NOMO-1 treated with dmso at 0.1 percent for 144 hours (cell line): Measurements from ENCODE around the gene KCNC3.
"Not testable (repeated sequence)": the region's sequence is repeated elsewhere in the genome, so short reads cannot be mapped to it uniquely, and the experiment has no call there.

Experiments used
- DNase-seq: peaks from one replicate; lab custom pipeline; 2025; ENCODE audit not compliant: unreplicated experiment; lab: John Stamatoyannopoulos, UW

The KCNC3 gene

GRCh38 chr19:50356691-50357177 is 27.6 kb upstream of the KCNC3 start:
- no peak for DNase-seq

GRCh38 chr19:50353487-50353880 is 24.3 kb upstream of the KCNC3 start:
- DNase-seq = not testable (repeated sequence)

GRCh38 chr19:50352242-50352641 is 23.1 kb upstream of the KCNC3 start:
- no peak for DNase-seq

GRCh38 chr19:50349277-50350057 is 20.3 kb upstream of the KCNC3 start:
- no peak for DNase-seq

GRCh38 chr19:50347089-50347581 is 18.0 kb upstream of the KCNC3 start:
- DNase-seq = peak; percentile 40

DNA sequence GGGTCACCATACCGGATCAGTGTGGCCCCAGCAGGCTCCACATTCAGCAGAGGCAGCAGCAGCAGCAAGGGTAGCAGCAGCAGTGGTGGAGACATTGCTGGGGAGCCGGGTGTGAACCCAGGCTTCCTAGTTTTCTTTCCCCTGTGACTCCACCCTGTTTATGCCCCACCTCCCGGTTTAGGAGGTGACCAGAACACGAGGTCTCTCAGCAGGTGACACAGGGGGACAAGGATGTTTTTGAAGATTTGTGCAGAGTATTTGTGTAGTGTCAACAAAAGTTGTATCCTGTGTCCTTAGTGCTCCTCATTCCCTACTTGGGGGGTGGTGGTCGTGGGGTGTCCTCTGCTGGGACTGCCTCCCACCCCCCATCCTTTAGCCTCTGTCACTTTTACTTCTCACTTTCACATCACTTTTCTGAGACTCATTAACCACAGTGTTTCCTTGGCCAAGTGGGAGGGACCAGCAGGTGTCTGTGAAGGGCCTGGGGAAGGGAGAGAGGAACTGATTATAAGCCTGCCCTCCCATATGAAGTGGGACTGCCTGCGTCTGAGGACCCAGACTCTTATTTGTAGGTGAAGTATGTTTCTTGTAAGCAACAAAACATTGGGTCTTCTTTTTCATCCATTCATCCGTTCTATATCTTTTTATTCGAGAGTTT is 15.6 kb upstream of the KCNC3 start:
- peak; percentile 86 for DNase-seq

- DNase-seq = peak; percentile 85
Observed at GRCh38 chr19:50341091-50341564, 12.0 kb upstream of the KCNC3 start.

DNA sequence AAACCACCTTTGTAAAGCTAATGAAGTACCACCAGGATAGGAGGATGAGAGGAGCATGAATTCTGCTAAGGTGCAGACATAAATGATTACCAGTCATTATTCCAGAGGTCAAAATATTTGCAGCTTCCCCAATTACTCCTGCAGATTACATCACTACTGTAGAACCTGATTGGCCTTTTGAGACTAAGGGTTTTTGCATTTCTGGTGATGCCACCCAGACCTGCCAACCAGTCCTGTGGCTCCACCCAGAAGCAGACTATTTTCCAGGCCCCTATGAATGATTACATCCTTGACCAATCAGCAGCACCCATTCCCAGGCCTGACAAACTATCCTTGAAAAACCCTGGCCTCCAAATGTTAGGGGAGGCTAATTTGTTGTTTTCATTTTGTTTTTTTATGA is 11.2 kb upstream of the KCNC3 start:
- DNase-seq = no peak

- DNase-seq = not testable (repeated sequence)
Observed at GRCh38 chr19:50337031-50337430, 7.9 kb upstream of the KCNC3 start.

- DNase-seq = no peak
Observed at GRCh38 chr19:50334741-50335421, 5.7 kb upstream of the KCNC3 start.

DNA sequence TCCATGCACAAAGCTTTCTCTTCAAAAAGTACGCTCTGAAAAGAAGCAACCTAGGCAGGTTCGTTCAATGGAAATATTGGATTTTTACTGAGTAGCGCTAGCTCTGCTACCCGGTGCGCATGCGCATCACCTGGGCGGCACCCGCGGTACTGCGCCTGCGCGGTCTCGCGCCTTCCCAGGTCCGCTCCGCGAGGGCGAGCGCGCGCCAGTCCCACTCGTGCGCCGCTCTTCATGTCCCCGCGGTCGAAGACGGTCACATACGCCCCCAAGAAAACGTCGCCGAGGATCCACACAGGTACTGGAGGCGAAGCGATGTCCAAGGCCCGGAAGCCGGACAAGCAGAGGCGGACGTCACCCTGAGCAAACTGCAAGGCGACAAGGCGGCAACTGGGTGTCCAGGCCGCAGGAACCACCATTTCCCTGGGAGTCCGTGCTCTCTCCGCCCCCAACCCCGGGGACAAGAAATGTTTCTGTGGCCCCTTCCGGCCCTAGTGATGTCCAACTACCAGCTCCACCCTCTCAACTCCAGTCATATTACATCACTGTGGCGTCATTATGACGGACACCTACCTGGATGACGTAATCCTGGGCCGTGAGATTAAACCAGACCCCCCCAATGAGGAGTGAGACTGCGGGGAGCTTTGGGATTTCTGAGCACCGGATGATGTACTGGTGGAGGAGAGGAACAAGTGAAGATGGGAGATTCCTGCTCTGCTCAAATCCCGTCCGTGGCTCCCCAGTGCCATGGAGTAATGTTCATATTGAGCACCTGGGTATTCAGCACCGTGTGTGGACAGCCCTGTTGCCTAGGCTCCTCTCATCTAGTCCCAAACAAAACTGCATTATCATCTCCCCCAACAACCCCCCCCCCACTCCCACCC is 4.8 kb upstream of the KCNC3 start:
- peak; percentile 65 for DNase-seq

GRCh38 chr19:50333235-50333736 is 4.1 kb upstream of the KCNC3 start:
- peak; percentile 86 for DNase-seq

DNA sequence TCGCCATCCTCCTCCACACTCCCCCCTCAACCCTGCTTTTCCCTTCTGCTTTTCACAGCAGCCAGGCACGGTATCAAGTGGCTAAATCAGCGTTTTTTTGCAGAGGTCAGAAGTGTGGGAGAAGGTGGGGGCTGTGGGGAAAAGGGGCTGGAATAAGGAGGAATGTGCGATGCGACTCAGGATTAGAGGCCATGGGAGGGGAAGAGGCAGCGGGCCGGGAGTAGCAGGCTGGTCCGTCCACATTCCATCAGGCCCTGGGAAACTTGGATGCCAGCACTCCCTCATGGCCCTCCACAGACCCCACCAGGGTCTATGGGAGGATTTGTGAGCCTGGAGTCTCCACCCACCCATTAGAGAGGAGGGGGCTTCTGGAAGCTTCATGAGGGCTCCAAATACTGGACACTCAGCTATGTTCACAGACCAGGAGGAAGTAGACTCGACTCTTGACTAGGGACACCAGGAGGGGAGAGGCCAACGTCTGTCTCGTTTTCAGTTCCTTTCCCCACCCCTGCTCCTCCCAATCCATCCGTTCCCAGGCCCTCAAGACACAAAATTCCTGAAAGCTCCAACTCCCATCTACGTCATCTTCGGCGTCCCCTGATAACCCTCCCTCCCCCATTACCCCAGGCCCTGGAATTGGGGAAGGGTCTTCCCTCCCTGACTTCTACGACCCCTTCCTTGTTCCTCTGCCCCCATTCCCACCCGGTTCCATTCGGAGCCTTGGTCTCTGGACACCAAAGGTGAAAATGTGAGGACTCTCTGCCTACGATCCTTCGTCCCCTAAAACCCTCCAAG is 3.3 kb upstream of the KCNC3 start:
- DNase-seq = no peak

DNA sequence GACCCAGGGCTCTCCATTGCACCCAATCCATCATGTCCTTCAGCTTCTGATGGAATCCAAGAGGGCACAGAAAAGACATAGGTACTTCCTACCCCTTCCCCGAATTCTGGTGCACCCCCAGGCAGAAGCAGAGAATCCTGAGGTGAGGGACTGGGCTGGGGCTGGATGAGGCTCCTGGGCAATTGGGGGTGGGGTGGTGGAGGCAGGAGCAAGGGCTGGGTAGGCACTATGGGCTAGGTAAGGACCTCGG is 2.7 kb upstream of the KCNC3 start:
- DNase-seq = no peak

GRCh38 chr19:50331221-50331993 is 2.2 kb upstream of the KCNC3 start:
- no peak for DNase-seq

GRCh38 chr19:50330365-50331078 is 1.3 kb upstream of the KCNC3 start:
- DNase-seq = peak; percentile 79

GRCh38 chr19:50329926-50330294 is 733 bp upstream of the KCNC3 start:
- DNase-seq = not testable (repeated sequence)

DNA sequence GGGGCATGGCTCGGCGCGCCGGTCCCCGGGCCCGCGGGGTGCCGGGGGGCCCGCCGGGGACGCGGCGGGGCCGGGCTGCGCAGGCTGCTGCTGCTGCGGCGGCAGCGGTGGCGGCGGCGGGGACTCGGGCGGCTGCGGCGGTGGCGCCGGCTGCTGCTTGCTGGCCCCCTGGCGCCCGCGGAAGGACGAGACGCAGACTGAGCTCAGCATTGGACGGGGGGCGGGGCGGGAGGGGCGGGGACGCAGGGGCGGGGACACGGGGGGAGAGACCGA is 368 bp downstream of the KCNC3 start:
- no peak for DNase-seq
